Measurements from ENCODE around the gene ATF7.
A peak's percentile ranks its signal among the peaks of the same experiment; 100 is the strongest.

Gene ATF7

DNA sequence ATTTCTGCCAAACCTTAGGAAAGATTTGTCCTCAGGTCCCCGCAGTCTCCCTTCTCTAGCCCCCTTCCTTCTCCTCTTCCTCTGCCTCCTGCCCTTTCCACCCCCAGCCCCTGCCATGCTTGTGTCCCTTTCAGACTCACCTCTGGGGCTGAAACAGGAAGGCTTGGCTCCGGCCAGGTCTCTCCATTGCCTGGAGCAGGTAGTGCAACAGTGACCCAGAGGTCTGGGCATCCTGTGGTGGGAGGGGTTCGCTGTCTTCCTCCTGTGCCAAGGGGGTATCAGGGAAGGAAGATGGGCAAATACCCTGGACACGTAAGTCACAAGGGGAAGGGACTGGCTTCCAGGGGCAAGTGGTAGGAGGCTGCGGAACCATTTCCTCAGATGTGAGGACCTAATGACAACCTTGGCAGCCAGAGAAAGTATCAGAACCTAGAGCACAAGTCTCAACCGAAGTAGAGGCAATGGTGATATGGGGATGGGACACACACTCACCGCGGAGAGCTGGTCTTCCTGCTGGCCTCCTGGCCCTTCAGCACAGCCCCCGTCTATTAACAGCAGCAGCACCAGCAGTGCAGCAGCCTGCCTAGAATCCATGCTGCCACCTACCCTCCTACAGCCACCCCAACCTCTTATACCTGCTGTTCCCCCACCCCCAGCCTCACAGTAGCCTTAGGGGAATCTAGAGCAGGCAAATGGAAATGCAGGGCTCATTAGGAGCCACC is 119.1 kb downstream of the ATF7 start, which contains the start of gene NPFF:
Gene NPFF (minus strand): TSS at position 604 of the 722 bp plus-strand sequence. CDS start 10 bp downstream, at position 594.
- H3K27me3 ChIP-seq (ENCODE audit: control insufficient read depth, insufficient read depth, low read length), result no peaks in the 10 kb centered on the region
- peaks cover 1% of the 10 kb centered on the region for H3K4me1 ChIP-seq (ENCODE audit: control insufficient read depth, insufficient read depth, low read length)
- no peak within 1 kb of the TSS for H3K9ac ChIP-seq (ENCODE audit: low read length)
- H3K36me3 ChIP-seq (ENCODE audit: control insufficient read depth, insufficient read depth, low read length), result peaks cover 30% of the 10 kb centered on the region
- H3K4me3 ChIP-seq (ENCODE audit: low read length), result no peak within 1 kb of the TSS
- no peak within 1 kb of the TSS for H3K27ac ChIP-seq (ENCODE audit: low read depth, low read length)

DNA sequence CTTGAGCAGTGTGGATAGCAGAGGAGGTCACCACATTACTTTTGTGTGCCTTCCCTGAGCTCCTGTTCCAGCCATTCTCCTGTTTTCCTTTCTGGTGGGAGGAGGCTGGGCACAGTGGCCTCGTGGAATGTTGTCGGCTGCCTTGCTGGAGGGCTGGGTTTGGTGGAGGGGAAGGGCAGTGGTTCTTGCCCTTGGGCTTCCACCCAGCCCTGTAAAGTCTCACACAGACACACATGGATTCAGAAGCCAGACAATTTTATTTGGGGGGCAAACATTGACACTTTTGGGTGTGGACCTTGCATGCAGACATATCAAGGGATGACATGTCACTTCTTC is 119.8 kb downstream of the ATF7 start:
- peaks cover 25% of the 10 kb centered on the region for H3K36me3 ChIP-seq (ENCODE audit: control insufficient read depth, insufficient read depth, low read length)
- no peak overlapping the region for H3K4me3 ChIP-seq (ENCODE audit: low read length)
- peaks cover 6% of the 10 kb centered on the region for H3K4me1 ChIP-seq (ENCODE audit: control insufficient read depth, insufficient read depth, low read length)
- no peaks in the 10 kb centered on the region for H3K27me3 ChIP-seq (ENCODE audit: control insufficient read depth, insufficient read depth, low read length)
- H3K27ac ChIP-seq (ENCODE audit: low read depth, low read length), result no peak overlapping the region
- no peak overlapping the region for H3K9ac ChIP-seq (ENCODE audit: low read length)

DNA sequence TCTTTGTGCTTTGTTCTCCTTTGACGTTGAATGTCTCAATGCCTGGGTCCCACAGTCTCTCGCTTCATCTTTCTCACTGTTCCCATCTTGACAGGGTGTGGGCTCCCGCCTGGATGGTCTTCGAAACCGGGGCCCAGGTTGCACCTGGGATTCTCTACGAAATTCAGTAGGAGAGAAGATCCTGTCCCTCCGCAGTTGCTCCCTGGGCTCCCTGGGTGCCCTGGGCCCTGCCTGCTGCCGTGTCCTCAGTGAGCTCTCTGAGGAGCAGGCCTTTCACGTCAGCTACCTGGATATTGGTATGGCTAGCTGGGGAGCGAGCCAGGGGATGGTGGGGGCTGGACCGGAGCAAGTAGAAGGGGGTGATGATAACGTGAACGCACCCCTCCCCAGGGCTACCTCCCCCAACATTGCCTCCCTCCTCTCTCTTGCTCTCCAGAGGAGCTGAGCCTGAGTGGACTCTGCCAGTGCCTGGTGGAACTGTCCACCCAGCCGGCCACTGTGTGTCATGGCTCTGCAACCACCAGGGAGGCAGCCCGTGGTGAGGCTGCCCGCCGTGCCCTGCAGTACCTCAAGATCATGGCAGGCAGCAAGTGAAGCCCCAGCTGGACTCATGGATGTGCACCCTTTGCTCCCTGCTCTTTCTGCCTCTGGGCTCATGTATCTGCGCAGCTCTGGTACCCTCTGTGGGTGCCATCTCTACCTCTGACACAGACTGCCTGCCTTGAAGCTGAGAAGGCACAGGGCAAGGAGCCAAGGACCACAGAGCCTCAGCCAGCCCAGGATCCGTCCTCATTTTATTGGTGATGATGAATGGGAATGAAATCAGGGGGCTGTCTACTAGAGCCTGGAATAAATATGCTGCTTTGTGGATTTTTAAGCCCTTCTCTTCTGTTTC is 120.4 kb downstream of the ATF7 start:
- H3K36me3 ChIP-seq (ENCODE audit: control insufficient read depth, insufficient read depth, low read length), result peaks cover 24% of the 10 kb centered on the region
- no peak overlapping the region for H3K4me3 ChIP-seq (ENCODE audit: low read length)
- H3K27ac ChIP-seq (ENCODE audit: low read depth, low read length), result no peak overlapping the region
- H3K27me3 ChIP-seq (ENCODE audit: control insufficient read depth, insufficient read depth, low read length), result no peaks in the 10 kb centered on the region
- H3K4me1 ChIP-seq (ENCODE audit: control insufficient read depth, insufficient read depth, low read length), result peaks cover 6% of the 10 kb centered on the region
- no peak overlapping the region for H3K9ac ChIP-seq (ENCODE audit: low read length)

DNA sequence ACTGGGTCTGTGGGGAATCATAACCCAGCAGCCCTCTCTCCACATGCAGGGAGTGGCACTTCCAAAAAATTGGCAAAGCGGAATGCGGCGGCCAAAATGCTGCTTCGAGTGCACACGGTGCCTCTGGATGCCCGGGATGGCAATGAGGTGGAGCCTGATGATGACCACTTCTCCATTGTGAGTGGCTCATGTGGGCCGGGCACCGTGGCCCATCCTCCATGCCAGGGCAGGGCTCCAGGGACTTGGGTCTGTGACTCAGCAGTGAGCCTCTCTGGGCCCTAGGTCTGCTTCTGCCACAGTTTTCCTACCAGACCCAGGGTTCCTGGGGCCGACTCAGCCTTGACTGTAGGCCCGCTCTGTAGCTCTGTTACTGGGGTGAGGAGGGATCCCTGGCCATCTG is 121.1 kb downstream of the ATF7 start:
- H3K4me1 ChIP-seq (ENCODE audit: control insufficient read depth, insufficient read depth, low read length), result peaks cover 10% of the 10 kb centered on the region
- no peak overlapping the region for H3K4me3 ChIP-seq (ENCODE audit: low read length)
- peaks cover 24% of the 10 kb centered on the region for H3K36me3 ChIP-seq (ENCODE audit: control insufficient read depth, insufficient read depth, low read length)
- H3K9ac ChIP-seq (ENCODE audit: low read length), result no peak overlapping the region
- H3K27me3 ChIP-seq (ENCODE audit: control insufficient read depth, insufficient read depth, low read length), result no peaks in the 10 kb centered on the region
- no peak overlapping the region for H3K27ac ChIP-seq (ENCODE audit: low read depth, low read length)

DNA sequence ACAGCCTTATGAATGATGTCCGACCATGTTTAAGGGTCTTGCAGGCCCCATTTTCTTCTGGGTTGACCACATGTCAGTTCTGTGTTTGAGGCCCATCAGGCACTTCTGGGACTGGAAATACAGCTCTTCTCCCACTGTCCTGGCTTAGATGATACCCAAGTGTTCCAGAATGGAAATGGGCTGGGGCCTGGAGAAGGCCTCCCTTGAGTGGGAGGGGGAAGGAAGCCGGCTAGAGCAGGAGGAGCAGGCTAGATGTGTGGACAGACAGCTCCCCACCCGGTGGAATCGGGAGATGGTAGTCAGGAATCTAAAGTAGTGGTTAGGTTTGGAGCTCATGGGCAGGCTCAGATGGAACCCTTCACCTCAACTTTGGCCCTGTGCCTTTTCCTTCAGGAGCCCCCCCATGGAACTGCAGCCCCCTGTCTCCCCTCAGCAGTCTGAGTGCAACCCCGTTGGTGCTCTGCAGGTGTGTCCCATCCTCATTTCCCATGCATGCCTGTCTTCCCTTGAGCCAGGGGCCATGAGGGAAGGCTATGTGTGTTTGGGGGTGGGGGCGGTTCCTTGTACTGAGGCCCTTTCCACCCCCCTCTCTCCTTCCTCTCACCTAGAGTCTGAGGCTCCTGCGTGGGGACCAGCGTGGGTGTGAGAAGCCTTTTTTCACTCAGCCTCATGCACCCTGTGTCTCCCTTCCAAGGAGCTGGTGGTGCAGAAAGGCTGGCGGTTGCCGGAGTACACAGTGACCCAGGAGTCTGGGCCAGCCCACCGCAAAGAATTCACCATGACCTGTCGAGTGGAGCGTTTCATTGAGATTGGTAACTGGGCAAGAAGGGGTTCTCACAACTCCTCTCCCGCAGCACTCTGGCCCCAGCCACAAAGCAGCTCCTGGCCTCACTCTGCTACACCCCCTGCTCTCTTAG is 121.9 kb downstream of the ATF7 start:
- Histone ChIP-seq H3K27me3 (ENCODE audit: control insufficient read depth, insufficient read depth, low read length) (no peaks in the 10 kb centered on the region), H3K4me1 (ENCODE audit: control insufficient read depth, insufficient read depth, low read length) (peaks cover 15% of the 10 kb centered on the region), H3K4me3 (ENCODE audit: low read length) (no peak overlapping the region), H3K9ac (ENCODE audit: low read length) (no peak overlapping the region), H3K36me3 (ENCODE audit: control insufficient read depth, insufficient read depth, low read length) (peaks cover 22% of the 10 kb centered on the region), H3K27ac (ENCODE audit: low read depth, low read length) (no peak overlapping the region)

DNA sequence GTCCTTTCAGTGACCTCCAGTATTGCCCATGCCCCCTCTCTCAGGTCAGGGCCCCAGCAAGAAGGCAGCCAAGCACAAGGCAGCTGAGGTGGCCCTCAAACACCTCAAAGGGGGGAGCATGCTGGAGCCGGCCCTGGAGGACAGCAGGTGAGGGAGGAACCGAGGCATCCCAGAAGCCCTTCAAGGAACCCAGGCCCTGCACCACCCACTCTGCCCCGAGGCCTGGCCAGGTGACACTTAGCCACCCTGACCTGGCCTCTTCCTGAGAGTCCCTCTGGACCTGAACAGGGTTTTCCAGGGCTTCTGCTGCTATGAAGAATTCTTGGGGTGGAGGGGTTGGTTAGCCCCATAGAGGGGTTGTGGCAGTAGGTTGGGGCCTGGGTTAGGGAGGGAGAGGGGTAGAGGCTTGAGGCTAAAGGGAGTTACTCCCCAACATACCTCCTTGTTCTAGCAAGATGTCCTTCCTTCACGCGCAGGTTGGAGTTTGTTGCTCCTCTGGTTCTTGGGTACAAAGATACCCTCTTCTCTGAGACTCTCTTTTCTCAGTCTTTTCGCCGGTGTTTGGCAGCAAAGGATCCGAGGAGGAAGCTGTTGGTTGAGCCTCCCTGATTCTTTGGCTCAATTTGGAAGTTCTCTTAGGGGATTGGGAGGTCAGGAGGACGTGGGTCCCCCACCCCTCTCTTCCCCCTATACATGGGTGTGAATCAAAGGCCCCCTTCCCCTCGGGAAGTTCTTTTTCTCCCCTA is 123.0 kb downstream of the ATF7 start:
- no peak overlapping the region for H3K4me3 ChIP-seq (ENCODE audit: low read length)
- H3K27me3 ChIP-seq (ENCODE audit: control insufficient read depth, insufficient read depth, low read length), result no peaks in the 10 kb centered on the region
- H3K4me1 ChIP-seq (ENCODE audit: control insufficient read depth, insufficient read depth, low read length), result peaks cover 15% of the 10 kb centered on the region
- no peak overlapping the region for H3K27ac ChIP-seq (ENCODE audit: low read depth, low read length)
- peaks cover 22% of the 10 kb centered on the region for H3K36me3 ChIP-seq (ENCODE audit: control insufficient read depth, insufficient read depth, low read length)
- no peak overlapping the region for H3K9ac ChIP-seq (ENCODE audit: low read length)

DNA sequence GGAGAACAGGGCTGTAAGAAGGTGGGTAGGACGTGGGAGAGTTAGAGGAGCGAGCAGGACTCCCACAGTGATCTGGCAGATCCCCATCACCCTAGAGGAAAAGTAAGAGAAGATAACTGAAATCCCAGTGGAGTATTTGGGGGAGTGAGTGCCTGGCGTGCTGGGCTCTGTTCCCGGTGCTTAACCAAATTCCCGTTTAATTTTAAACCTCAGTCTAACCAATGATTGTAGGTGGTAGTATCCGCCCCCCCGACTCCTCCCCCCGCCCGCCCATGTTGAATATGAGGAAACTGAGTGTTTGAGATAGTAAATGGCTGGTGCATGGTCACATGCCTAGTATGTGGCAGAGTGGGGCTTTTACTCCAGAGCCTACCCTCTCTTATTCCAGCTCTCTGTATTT is 123.9 kb downstream of the ATF7 start:
- H3K36me3 ChIP-seq (ENCODE audit: control insufficient read depth, insufficient read depth, low read length), result peaks cover 22% of the 10 kb centered on the region
- no peak overlapping the region for H3K27ac ChIP-seq (ENCODE audit: low read depth, low read length)
- no peaks in the 10 kb centered on the region for H3K27me3 ChIP-seq (ENCODE audit: control insufficient read depth, insufficient read depth, low read length)
- H3K4me3 ChIP-seq (ENCODE audit: low read length), result no peak overlapping the region
- H3K9ac ChIP-seq (ENCODE audit: low read length), result no peak overlapping the region
- H3K4me1 ChIP-seq (ENCODE audit: control insufficient read depth, insufficient read depth, low read length), result peaks cover 15% of the 10 kb centered on the region

DNA sequence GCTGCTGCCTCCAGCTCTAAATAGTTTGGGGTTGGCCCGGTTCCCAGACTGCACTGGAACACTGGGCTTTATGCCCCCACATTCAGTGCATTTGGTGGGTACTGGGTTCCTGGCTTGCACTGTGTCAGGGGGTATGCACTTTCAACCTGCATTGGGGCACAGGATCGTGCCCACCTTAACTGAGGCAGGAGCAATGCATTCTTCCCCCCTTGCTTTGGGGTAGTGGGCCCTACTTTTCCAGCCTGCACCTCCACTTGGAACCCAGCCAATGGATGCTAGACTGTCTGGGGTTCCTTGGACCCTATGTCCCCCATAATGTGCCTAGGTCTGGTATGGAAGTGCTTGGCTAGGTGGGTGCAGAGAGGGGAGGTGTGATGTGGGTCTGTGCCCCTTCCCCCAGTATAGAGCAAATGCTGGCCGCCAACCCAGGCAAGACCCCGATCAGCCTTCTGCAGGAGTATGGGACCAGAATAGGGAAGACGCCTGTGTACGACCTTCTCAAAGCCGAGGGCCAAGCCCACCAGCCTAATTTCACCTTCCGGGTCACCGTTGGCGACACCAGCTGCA is 124.5 kb downstream of the ATF7 start:
- Histone ChIP-seq H3K4me3 (ENCODE audit: low read length) (peak overlapping the region; percentile 84), H3K4me1 (ENCODE audit: control insufficient read depth, insufficient read depth, low read length) (peaks cover 15% of the 10 kb centered on the region), H3K27ac (ENCODE audit: low read depth, low read length) (peak overlapping the region; percentile 98), H3K36me3 (ENCODE audit: control insufficient read depth, insufficient read depth, low read length) (peaks cover 16% of the 10 kb centered on the region), H3K9ac (ENCODE audit: low read length) (no peak overlapping the region), H3K27me3 (ENCODE audit: control insufficient read depth, insufficient read depth, low read length) (no peaks in the 10 kb centered on the region)

DNA sequence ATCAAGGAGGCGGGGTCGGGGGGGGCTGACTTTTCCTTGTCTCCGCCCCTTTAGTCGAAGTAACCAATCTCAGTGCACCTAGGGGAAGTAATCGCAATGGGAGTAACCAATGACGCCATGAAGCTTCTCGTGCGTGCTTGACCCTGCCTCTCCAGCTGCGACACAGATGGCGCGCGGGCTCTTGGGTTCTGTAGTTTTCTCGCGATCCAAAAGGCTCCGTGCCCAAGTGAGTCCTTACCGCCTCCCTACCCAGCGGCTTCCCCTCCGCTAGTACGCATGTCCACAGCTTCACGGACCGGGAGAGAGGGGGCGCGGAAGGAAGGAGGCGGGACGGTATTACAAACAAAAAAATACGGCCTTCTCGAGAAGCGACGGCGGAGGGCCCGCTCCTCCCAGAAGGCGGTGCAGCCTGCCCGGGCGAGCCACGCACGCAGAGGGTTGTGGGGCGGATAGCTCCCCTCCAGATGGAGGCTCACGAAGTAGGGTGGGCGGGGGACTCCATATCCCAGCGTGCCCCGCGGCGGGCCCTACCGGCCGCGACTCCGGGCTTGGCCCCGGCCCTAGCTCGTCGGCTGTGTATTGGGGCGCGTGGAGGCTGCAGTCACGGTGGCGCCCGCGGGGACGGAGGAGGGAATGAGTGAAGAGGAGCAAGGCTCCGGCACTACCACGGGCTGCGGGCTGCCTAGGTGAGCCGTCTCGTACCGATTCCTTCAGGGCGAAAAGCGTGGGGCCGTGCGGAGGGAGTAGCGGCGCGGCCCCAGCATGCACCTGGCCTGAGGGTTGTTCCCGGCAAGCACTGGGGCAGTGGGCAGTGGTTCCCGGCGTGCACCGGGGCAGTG is 125.2 kb downstream of the ATF7 start, which contains the start of gene TARBP2:
Gene TARBP2 (plus strand): TSS at position 508 of the 839 bp plus-strand sequence. CDS start 126 bp downstream, at position 634.
- H3K4me1 ChIP-seq (ENCODE audit: control insufficient read depth, insufficient read depth, low read length), result peaks cover 15% of the 10 kb centered on the region
- peak within 1 kb of the TSS; percentile 98 for H3K27ac ChIP-seq (ENCODE audit: low read depth, low read length)
- H3K36me3 ChIP-seq (ENCODE audit: control insufficient read depth, insufficient read depth, low read length), result peaks cover 8% of the 10 kb centered on the region
- H3K9ac ChIP-seq (ENCODE audit: low read length), result peak within 1 kb of the TSS; percentile 97
- no peaks in the 10 kb centered on the region for H3K27me3 ChIP-seq (ENCODE audit: control insufficient read depth, insufficient read depth, low read length)
- peak within 1 kb of the TSS; percentile 95 for H3K4me3 ChIP-seq (ENCODE audit: low read length)

DNA sequence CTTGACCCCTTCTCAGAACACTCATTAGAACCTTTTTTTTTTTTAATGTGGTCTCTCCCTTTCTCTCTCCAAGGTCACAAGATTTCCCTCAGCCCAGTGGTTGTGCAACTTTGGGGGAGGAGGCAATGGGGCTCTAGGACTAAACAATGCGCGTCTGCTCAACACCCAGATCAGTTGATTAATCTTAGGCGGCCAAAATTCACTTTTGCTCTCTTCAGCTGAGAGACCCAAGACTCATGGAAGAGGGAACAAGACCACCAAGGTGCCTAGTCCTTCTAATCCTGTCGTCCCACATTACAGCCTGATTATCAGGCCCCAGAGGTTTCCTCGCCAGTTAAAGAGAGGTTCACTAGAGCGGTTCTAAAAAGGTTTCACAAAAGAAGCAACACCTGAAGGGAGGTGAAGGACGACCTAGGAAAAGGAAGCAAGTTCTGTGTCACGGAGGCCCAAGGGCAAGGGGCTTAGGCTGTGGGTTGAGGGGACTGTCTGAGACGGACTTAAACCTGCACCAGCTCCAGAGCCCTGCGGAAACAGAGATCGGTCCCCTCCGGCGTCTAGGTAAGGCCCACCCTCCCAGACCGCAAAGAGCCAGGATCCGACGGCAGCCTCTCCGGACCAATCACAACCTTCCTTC is 125.9 kb downstream of the ATF7 start:
- Histone ChIP-seq H3K36me3 (ENCODE audit: control insufficient read depth, insufficient read depth, low read length) (peaks cover 7% of the 10 kb centered on the region), H3K27ac (ENCODE audit: low read depth, low read length) (peak overlapping the region; percentile 98)

More for the DNA sequence above, 125.9 kb downstream of the ATF7 start:
- Histone ChIP-seq H3K27me3 (ENCODE audit: control insufficient read depth, insufficient read depth, low read length) (no peaks in the 10 kb centered on the region), H3K4me1 (ENCODE audit: control insufficient read depth, insufficient read depth, low read length) (peaks cover 15% of the 10 kb centered on the region), H3K4me3 (ENCODE audit: low read length) (peak overlapping the region; percentile 95), H3K9ac (ENCODE audit: low read length) (peak overlapping the region; percentile 97)

All from rectal smooth muscle tissue (tissue), 1 donor.